ENCODE data around the gene TTC28. TPM values are rescaled to one million over a fixed set of nuclear protein-coding genes. Genes with fewer than 3 reads are reported as not detected.

The TTC28 gene
- total RNA-seq, 1 donor from 2014 or later, result 23.2 TPM

GRCh38 chr22:28450109-28450508 lies 229.5 kb downstream of the TTC28 start:
- peaks cover 2% of the 10 kb centered on the region for H3K4me1 Mint-ChIP-seq (ENCODE audit: low read depth, unreplicated experiment)
- H3K27me3 ChIP-seq (ENCODE audit: insufficient read depth, low read length), result no peaks in the 10 kb centered on the region

GRCh38 chr22:28449041-28449440 lies 230.6 kb downstream of the TTC28 start:
- Histone ChIP-seq H3K4me2 (ENCODE audit: low read length) (no peak overlapping the region), H3K9ac (ENCODE audit: low read length) (no peak overlapping the region), H3K4me3 (ENCODE audit: insufficient read depth, low read depth, low read length) (no peak overlapping the region), H3K27ac (ENCODE audit: low read depth, low read length) (no peak overlapping the region), H3K27me3 (ENCODE audit: insufficient read depth, low read length) (no peaks in the 10 kb centered on the region), H4K20me1 (ENCODE audit: insufficient read depth, low read length) (no peaks in the 10 kb centered on the region), H3K4me1 (ENCODE audit: insufficient read depth, low read length) (no peaks in the 10 kb centered on the region), H3K9me3 (ENCODE audit: insufficient read depth, low read depth, low read length) (no peaks in the 10 kb centered on the region), H3K79me2 (ENCODE audit: insufficient read depth, low read length) (no peaks in the 10 kb centered on the region), H3K36me3 (ENCODE audit: insufficient read depth, low read length) (no peaks in the 10 kb centered on the region), H2AFZ (ENCODE audit: low read depth, low read length) (no peak overlapping the region)
- no peak for FAIRE-seq
- no peak overlapping the region for H3K4me3 Mint-ChIP-seq (ENCODE audit: unreplicated experiment)
- peaks cover 2% of the 10 kb centered on the region for H3K4me1 Mint-ChIP-seq (ENCODE audit: low read depth, unreplicated experiment)
- no peak for TF ChIP-seq CTCF (IDR thresholded peaks at IDR 0.05; ENCODE audit: insufficient read depth, low read depth, low read length)
- no peak for TF ChIP-seq EZH2 (IDR thresholded peaks at IDR 0.05; ENCODE audit: insufficient read depth, low read length)
- no peaks in the 10 kb centered on the region for H3K27me3 Mint-ChIP-seq (ENCODE audit: low read depth, unreplicated experiment)
- H3K9me3 Mint-ChIP-seq (ENCODE audit: unreplicated experiment), result peaks cover 3% of the 10 kb centered on the region
- DNase-seq (ENCODE audit: low read depth), result no peak
- H3K27ac Mint-ChIP-seq (ENCODE audit: unreplicated experiment), result no peak overlapping the region
- H3K36me3 Mint-ChIP-seq (ENCODE audit: low read depth, unreplicated experiment), result no peaks in the 10 kb centered on the region

More at GRCh38 chr22:28450109-28450508, 229.5 kb downstream of the TTC28 start:
- Mint-ChIP-seq H3K27me3 (ENCODE audit: low read depth, unreplicated experiment) (no peaks in the 10 kb centered on the region), H3K27ac (ENCODE audit: unreplicated experiment) (no peak overlapping the region), H3K9me3 (ENCODE audit: unreplicated experiment) (peaks cover 3% of the 10 kb centered on the region), H3K36me3 (ENCODE audit: low read depth, unreplicated experiment) (no peaks in the 10 kb centered on the region), H3K4me3 (ENCODE audit: unreplicated experiment) (no peak overlapping the region)
- Histone ChIP-seq H3K4me1 (ENCODE audit: insufficient read depth, low read length) (no peaks in the 10 kb centered on the region), H3K79me2 (ENCODE audit: insufficient read depth, low read length) (no peaks in the 10 kb centered on the region), H3K4me3 (ENCODE audit: insufficient read depth, low read depth, low read length) (no peak overlapping the region), H2AFZ (ENCODE audit: low read depth, low read length) (no peak overlapping the region), H3K27ac (ENCODE audit: low read depth, low read length) (no peak overlapping the region), H3K4me2 (ENCODE audit: low read length) (no peak overlapping the region), H3K9ac (ENCODE audit: low read length) (no peak overlapping the region), H4K20me1 (ENCODE audit: insufficient read depth, low read length) (no peaks in the 10 kb centered on the region), H3K36me3 (ENCODE audit: insufficient read depth, low read length) (no peaks in the 10 kb centered on the region), H3K9me3 (ENCODE audit: insufficient read depth, low read depth, low read length) (no peaks in the 10 kb centered on the region)
- FAIRE-seq (no peak), DNase-seq (ENCODE audit: low read depth) (no peak)
- TF ChIP-seq CTCF (IDR thresholded peaks at IDR 0.05; ENCODE audit: insufficient read depth, low read depth, low read length) (no peak), EZH2 (IDR thresholded peaks at IDR 0.05; ENCODE audit: insufficient read depth, low read length) (no peak)

- H3K9me3 Mint-ChIP-seq (ENCODE audit: unreplicated experiment), result peaks cover 3% of the 10 kb centered on the region
- Histone ChIP-seq H3K27ac (ENCODE audit: low read depth, low read length) (no peak overlapping the region), H2AFZ (ENCODE audit: low read depth, low read length) (no peak overlapping the region), H3K9ac (ENCODE audit: low read length) (no peak overlapping the region), H3K36me3 (ENCODE audit: insufficient read depth, low read length) (no peaks in the 10 kb centered on the region), H3K4me2 (ENCODE audit: low read length) (no peak overlapping the region), H3K79me2 (ENCODE audit: insufficient read depth, low read length) (no peaks in the 10 kb centered on the region), H3K27me3 (ENCODE audit: insufficient read depth, low read length) (no peaks in the 10 kb centered on the region), H3K4me1 (ENCODE audit: insufficient read depth, low read length) (peaks cover 2% of the 10 kb centered on the region), H3K9me3 (ENCODE audit: insufficient read depth, low read depth, low read length) (no peaks in the 10 kb centered on the region), H4K20me1 (ENCODE audit: insufficient read depth, low read length) (no peaks in the 10 kb centered on the region), H3K4me3 (ENCODE audit: insufficient read depth, low read depth, low read length) (no peak overlapping the region)
- no peak for FAIRE-seq
- H3K4me1 Mint-ChIP-seq (ENCODE audit: low read depth, unreplicated experiment), result peaks cover 2% of the 10 kb centered on the region
- no peak overlapping the region for H3K4me3 Mint-ChIP-seq (ENCODE audit: unreplicated experiment)
- no peaks in the 10 kb centered on the region for H3K27me3 Mint-ChIP-seq (ENCODE audit: low read depth, unreplicated experiment)
- H3K36me3 Mint-ChIP-seq (ENCODE audit: low read depth, unreplicated experiment), result no peaks in the 10 kb centered on the region
- H3K27ac Mint-ChIP-seq (ENCODE audit: unreplicated experiment), result no peak overlapping the region
- no peak for DNase-seq (ENCODE audit: low read depth)
- TF ChIP-seq EZH2 (IDR thresholded peaks at IDR 0.05; ENCODE audit: insufficient read depth, low read length), result no peak
- no peak for TF ChIP-seq CTCF (IDR thresholded peaks at IDR 0.05; ENCODE audit: insufficient read depth, low read depth, low read length)
Observed at GRCh38 chr22:28448625-28449024, 231.0 kb downstream of the TTC28 start.
